SK-N-SH treated with all-trans-retinoic acid at 6 μM for 48 hours (cell line): ENCODE measurements around the gene MAB21L4.

Experiments
- CSDC2 ChIP-seq: fragments of 250-450 bp; sonication (Bioruptor Pico); IDR thresholded peaks from 2 replicates; pipeline ENCODE4 v1.5.0; 2020; ENCODE audit warnings: mild to moderate bottlenecking, moderate library complexity
- ZFP30 ChIP-seq: fragments of 450-650 bp; formaldehyde crosslinking; IDR thresholded peaks from 2 replicates; pipeline ENCODE4 v1.5.0; 2022; ENCODE audit warnings: mild to moderate bottlenecking, moderate library complexity
- ZNF8 ChIP-seq: fragments of 450-650 bp; formaldehyde crosslinking; IDR thresholded peaks from 2 replicates; pipeline ENCODE4 v1.5.0; 2020; ENCODE audit warnings: mild to moderate bottlenecking, moderate library complexity
- TF ChIP-seq, protein P1 (sequence below): fragments of 250-450 bp; sonication (Bioruptor Pico); IDR thresholded peaks from 2 replicates; pipeline ENCODE4 v1.5.1; 2020; ENCODE audit warnings: low read depth, mild to moderate bottlenecking, moderate library complexity

GRCh38 chr2:240906141-240906910 lies 10.4 kb upstream of the MAB21L4 start, which contains the start of gene CROCC2:
- TF ChIP-seq, protein P1, sequence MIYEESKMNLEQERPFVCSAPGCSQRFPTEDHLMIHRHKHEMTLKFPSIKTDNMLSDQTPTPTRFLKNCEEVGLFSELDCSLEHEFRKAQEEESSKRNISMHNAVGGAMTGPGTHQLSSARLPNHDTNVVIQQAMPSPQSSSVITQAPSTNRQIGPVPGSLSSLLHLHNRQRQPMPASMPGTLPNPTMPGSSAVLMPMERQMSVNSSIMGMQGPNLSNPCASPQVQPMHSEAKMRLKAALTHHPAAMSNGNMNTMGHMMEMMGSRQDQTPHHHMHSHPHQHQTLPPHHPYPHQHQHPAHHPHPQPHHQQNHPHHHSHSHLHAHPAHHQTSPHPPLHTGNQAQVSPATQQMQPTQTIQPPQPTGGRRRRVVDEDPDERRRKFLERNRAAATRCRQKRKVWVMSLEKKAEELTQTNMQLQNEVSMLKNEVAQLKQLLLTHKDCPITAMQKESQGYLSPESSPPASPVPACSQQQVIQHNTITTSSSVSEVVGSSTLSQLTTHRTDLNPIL (CRISPR knock-in tag): no peak
- TF ChIP-seq ZNF8 (no peak), CSDC2 (CRISPR knock-in tag) (no peak), ZFP30 (no peak)
